GM21529 (cell line): ENCODE data around the gene GLUL.
"Not testable (repeated sequence)": the region's sequence is repeated elsewhere in the genome, so short reads cannot be mapped to it uniquely, and the experiment has no call there.

ENCODE experiments used
- ATAC-seq: cut with Tn5 transposase; IDR thresholded peaks from one replicate; pipeline ENCODE4 v1.9.1; 2021; ENCODE audit not compliant: unreplicated experiment

Gene GLUL

DNA sequence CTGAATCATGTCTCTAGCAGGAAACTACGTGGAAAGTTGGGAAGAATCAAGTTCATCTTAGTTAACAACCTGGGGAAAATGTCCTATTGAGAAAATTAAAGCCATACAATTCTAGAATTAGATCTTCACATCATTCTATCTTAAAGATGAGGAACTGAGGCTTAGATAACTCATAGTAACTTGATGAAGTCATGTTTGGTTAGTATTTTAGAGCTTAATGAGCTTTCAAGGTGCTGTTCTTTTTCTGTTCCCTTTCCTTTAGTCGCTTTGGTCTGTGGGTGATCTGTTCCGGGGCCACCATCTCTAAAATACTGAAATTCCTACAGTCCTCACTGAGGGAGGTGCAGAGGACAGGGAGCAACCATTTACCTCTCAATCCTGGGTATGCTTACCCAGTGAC lies 4.3 kb upstream of the GLUL start:
- no peak for ATAC-seq

- ATAC-seq: no peak
Observed at GRCh38 chr1:182394055-182394775, 2.6 kb upstream of the GLUL start.

DNA sequence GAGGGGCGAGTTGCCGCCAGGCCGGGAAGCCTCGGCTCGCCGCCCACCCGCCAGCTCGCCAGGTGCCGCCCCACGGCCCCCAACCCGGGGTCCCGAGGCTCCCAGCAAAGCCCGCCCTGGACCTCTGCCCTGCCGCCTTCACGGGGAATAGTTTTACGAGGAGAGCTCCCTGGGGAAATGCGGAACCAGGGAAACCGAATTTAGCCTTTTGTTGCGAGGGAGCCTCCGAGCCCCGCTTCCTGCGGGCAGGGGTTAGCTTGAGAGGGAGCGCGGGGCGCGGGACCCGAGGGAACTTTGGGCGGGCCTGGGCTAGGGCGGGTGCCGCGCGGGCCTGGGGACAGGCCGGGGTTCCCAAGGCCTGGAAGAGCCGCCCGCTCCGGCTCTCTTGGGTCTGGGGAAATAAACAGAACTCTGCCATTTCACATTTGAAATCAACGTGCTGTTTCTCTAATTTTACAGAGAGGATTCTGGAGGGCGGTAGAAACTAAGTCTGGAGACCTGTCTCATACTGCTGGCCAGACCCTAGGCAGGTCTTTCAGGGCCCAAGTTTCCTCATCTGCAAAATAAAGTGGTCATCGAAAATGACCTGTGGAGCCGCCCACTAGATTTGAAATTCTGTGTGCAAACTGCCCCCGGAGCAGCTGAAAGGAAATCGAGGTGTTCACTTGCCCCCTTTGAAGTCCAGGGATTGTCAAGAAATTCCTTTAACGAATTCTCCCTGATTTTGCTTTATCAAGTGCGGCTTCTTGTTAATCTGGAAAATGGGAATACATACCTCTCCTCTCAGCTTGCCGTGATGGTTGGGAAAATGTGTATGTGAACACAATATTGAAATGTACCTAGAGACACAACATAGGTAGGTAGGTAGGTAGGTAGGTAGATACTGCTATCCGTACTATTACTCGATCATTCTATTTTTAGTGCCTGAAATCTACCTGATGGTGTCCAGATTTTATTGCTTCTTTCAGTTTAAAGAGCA lies 749 bp upstream of the GLUL start:
- ATAC-seq: peak; percentile 18

DNA sequence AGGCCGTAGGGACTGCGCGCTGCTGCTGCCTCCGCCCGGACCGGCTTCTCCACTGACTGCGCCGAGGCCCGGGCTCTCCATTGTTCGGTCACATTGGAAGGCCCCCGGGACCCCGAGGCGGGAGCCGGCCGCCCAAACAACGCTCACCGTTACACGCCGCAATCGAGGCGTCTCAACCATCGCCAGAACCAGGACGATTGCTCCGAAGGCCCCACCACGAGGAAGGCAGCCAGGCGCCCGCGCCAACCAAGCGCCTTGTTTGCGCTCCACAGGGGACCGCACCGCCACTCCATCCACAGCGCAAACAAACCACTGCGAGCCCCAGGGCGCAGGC lies 595 bp downstream of the GLUL start:
- no peak for ATAC-seq

DNA sequence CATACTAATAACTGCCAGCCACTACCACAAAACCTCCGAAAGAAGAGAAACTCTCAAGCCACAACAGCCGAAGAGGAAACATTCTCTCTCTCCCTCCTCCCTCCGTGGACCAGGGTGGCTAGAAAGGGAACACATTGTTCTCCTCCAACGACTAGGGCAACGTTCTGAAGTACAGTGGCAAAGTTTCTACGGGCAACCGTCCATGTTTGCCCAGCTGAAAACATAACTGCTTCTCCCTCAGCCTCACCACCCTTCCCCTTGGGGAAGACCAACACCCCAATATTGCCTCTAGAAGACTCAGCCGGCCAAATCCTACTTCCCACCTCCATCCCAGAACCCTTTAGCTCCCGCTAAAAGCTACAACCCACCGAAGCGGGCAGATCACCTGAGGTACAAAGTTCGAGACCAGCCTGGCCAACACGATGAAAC lies 2.0 kb downstream of the GLUL start:
- ATAC-seq: no peak

DNA sequence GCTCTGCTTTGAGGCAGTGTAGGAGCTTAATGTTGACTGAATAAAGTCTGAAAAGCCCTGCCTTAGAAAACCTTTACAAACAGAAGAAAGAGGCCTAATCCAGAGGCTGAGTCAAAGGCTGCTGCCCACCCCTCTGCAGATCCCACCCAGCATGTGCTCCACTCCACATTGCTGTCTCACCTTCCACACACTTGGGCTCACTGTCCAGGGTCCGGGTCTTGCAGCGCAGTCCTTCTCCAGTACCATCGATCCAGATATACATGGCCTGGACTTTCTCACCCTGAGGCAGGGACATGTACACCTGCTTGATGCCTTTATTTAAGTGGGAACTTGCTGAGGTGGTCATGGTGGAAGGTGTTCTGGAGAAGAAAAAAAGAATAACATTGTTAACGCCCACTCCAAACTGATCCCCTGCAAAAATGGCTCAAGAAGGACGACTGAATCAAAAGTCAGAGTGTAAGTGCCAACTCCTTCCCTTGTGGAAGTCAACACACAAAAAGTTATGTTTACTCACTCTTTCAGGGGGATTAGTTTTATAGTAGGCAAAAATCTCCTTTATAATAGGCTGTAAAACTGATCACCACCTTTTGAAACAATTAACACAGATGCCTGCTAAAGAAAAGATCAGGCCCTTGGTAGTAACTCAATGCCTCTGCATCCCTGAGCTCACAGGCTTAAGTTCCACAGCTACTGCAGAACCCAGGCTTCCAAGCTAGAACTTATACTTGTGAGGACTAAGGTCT lies 3.0 kb downstream of the GLUL start:
- no peak for ATAC-seq

GRCh38 chr1:182387566-182387965 lies 4.0 kb downstream of the GLUL start:
- no peak for ATAC-seq

GRCh38 chr1:182386980-182387379 lies 4.6 kb downstream of the GLUL start:
- ATAC-seq: no peak

- no peak for ATAC-seq
Observed at GRCh38 chr1:182385885-182386853, 5.4 kb downstream of the GLUL start.

DNA sequence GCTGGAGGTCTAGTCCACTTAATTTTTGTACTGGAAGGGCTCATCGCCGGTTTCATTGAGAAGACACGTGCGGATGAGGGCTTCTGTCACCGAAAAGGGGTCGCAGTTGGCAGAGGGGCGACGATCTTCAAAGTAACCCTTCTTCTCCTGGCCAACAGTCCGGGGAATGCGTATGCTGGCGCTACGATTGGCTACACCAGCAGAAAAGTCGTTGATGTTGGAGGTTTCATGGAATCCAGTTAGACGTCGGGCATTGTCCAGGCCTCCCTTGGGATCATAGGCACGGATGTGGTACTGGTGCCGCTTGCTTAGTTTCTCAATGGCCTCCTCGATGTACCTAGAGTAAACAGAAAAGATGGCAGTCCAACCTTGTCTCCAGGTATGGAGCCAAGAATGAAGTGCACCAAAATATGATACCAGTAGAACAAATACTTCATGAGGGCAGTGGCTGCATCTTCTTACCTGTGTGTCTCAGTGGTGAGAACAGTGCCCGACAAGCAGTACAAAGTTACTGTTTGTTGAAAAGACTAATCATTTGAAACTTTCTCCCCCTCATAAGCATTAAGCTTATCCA lies 7.1 kb downstream of the GLUL start:
- ATAC-seq: no peak

GRCh38 chr1:182383934-182384333 lies 7.7 kb downstream of the GLUL start:
- ATAC-seq: no peak

- ATAC-seq: no peak
Observed at GRCh38 chr1:182383037-182383661, 8.4 kb downstream of the GLUL start.

DNA sequence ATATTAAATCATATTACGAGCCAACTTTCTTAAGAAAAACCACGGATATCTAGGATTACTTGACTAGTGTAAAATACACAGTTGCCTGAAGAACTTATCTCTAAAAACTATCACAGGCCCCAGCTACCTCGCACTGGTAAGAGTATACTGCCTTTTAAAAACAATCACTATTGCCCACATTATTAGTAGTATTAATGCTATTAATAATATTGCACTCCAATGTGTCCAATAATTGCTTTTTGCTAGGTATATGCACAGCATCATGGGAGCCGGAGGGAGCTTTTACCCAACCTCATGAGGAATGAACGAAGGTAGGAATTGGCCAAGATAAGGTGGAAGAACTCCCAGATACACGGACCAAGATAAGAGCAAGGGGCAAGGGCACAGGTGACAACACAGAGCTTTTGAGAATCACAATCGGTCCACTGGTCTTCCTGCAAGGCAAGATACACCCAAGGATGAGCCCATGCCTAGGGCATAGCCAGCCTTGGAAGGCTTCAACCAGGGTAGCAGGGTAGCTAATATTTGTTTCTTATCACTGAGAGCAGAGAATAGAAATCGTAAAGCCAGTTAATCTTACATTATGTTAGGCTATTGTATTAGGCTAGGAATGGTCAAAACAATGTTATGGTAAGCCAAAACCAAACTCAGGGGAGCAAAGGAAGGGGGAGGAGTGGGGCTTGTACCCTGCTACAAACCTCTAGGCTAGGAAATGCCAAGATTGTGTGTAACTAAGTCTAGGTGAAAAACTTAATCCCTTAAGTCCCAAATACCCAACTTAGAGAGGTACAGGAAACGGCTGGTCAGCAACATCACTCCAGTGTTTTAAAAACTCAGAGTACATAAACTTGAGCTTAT lies 9.4 kb downstream of the GLUL start:
- ATAC-seq: no peak

DNA sequence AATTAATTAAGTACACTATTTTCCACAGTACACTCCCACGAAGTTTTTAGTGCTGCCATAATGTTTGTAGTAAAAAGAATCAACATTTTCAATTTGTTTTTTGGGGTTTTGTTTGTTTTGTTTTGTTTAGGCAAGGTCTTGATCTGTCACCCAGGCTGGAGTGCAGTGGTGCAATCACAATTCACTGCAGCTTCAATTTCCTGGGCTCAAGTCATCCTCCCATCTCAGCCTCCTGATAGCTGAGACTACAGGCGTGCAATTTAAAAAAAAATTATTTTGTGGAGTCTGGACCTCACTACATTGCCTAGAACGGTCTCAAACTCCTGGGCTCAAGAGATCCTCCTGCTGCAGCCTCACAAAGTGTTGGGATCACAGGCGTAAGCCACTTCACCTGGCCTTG lies 11.4 kb downstream of the GLUL start:
- ATAC-seq: no peak

GRCh38 chr1:182379781-182380180 lies 11.8 kb downstream of the GLUL start:
- not testable (repeated sequence) for ATAC-seq

- no peak for ATAC-seq
Observed at GRCh38 chr1:182376936-182377574, 14.5 kb downstream of the GLUL start.

DNA sequence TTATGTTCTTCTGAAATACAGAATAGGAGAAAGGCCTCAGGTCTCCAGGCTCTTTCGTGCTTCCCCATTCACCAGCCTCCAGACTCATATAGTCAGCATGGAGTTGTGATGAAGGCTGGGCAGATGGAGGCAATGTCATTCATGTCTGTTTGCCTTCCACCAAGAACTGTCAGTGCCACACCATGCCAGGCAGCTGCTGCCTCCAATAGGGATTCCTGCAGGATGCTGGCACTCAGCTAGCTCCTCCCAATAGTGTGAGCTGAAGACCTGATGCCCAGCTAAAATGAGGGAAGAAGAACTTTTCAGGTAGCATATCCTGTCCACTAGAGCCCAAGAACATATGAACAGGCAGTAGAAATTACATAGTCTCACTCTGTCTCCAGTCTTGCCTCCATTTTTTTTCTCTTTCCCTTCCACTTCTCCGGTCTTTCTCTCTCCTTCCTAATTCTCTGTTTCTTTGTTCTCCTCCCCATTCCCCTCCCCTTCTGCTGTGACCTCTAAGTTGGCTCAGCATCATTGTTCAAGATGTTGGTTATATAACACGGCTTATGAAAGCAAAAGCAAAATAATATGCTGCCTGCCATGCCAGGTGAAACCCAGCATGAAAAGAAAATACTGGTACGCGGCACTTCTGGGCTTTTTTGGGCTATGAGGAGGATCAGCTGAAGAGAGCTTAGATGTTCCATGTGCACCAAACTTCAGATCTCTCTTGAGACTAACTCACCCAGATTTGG lies 17.3 kb downstream of the GLUL start:
- no peak for ATAC-seq
